Melanocyte of skin (primary cell): Measurements from ENCODE around the gene RTCA. TPM values are rescaled to one million over a fixed set of nuclear protein-coding genes. Genes with fewer than 3 reads are reported as not detected.

ENCODE experiments used
- small RNA-seq, 2 donors: library from RNA; depleted of rRNA; stranded (forward); fragments of <200 nt; gene quantifications; one replicate each; pipeline ENCODE3, GENCODE V24; 2012
- total RNA-seq, 2 donors: library from RNA; depleted of rRNA; stranded (reverse); fragments of >200 nt; gene quantifications; 2 replicates each; pipeline ENCODE4 v1.2.3, GENCODE V29; 2012

RTCA gene
- 10 to 100 TPM; 31.7 to 37.6 TPM for total RNA-seq

DNA sequence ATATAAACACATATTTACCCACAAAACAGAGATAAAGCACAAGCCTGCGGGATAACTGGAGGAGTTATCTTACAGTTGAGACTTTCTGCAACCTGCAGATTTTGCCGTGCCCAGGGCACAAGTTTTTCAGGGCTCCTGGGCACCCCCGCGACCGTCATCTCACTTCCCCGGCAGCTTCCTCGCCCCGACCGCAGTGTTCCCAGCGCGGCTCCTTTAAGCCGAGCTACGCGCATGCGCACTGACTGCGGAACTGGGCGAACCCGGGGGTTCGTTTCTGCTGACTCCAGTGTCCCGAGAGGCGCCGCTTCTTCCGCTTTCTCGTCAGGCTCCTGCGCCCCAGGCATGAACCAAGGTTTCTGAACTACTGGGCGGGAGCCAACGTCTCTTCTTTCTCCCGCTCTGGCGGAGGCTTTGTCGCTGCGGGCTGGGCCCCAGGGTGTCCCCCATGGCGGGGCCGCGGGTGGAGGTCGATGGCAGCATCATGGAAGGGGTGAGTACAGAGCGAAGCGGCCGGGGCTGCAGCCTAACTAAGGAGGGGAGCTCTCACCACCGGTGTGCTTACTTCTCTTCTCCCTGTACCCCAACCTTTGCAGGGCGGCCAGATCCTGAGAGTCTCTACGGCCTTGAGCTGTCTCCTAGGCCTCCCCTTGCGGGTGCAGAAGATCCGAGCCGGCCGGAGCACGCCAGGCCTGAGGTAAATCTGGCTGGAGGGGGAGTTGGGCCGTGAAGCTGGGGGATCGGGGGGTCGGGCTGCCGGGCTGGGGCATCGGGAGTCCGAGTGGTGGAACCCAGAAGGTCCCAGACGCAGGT lies at the start of gene RTCA:
TSS of gene RTCA (plus strand) at position 286 of the 810 bp plus-strand sequence. CDS start at position 446, 160 bp downstream.

DNA sequence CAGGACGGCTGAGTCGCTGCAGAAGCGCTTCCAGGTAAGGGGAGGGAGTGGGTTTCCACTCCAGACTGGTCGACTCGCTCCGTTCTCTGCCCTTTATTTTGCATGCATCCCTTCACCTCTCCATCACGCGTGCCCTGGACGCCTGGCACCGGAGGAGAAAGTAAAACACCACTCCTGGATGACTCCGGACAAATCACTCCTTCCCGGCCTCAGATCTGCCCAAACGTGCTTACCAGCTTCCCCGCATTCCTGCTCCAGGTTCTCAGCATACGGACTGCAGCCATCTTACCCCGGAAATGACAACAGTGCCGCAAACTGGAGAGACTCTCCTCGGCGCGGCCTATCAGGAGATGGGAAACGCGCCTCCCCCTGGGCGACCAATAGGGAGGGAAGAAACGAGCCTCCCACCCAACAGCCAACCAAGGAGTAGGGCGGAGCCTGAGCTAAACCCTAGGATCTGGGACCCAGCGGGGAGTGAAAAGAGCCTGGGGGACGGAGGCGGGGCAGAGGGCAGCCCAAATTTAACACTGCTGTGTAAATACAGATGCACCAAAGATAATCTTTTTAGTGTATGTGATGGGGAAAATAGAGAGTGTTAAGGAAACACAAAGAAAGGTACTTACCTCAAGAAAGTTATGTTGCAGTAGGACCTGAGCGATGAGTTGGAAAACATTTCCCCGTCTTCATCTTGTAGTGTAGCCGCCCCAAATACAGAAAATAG lies 16.3 kb upstream of the RTCA start, which contains the start of gene DBT:
TSS of gene DBT (minus strand) at position 298 of the 721 bp plus-strand sequence. CDS start at position 284, 14 bp downstream.

Small RNA genes within 50 kb of the gene (small RNA-seq; reads per million reads assigned to genes)
- 0.30 to 0.35 reads per million in 2 donors for gene AL445928.1
- 0 reads per million in 2 donors for gene MIR553

Other genes starting within 250 kb of the RTCA start
- gene SASS6, start 133.3 kb upstream of the RTCA start, total RNA-seq, result 1 to 10 TPM; 4.5 to 8.7 TPM
- gene TRMT13, start 133.1 kb upstream of the RTCA start, total RNA-seq, result 1 to 10 TPM; 7.3 to 8.3 TPM
- gene LRRC39, start 88.0 kb upstream of the RTCA start, total RNA-seq, result under 1 TPM; 0.33 to 0.69 TPM
- 1 to 10 TPM; 4.8 to 7.0 TPM for gene DBT, start 16.4 kb upstream of the RTCA start, total RNA-seq
- 1 to 10 TPM; 5.5 to 7.7 TPM for gene CDC14A, start 86.3 kb downstream of the RTCA start, total RNA-seq